SK-N-SH treated with all-trans-retinoic acid at 6 μM for 48 hours (cell line): ENCODE data around the gene DPP8.

ENCODE experiments used
- ATAC-seq: fragments of 200-7000 bp; cut with Tn5 transposase; 3 replicates; pipeline ENCODE4 v1.9.1; 2020; ENCODE audit warnings: mild to moderate bottlenecking, moderate library complexity
- ARNTL ChIP-seq: fragments of 450-650 bp; formaldehyde crosslinking; IDR thresholded peaks from 2 replicates; pipeline ENCODE4 v1.5.0; 2020; ENCODE audit warnings: low read depth, mild to moderate bottlenecking, moderate library complexity, borderline replicate concordance
- BACH2 ChIP-seq: fragments of 250-450 bp; sonication (Bioruptor Pico); IDR thresholded peaks from 2 replicates; pipeline ENCODE4 v1.9.0; 2021; ENCODE audit warnings: mild to moderate bottlenecking, borderline replicate concordance
- CSRNP3 ChIP-seq: fragments of 250-450 bp; sonication (Bioruptor Pico); IDR thresholded peaks from 2 replicates; pipeline ENCODE4 v1.5.1; 2021; ENCODE audit warnings: mild to moderate bottlenecking, moderate library complexity
- ESRRG ChIP-seq: fragments of 250-450 bp; sonication (Bioruptor Pico); IDR thresholded peaks from 2 replicates; pipeline ENCODE4 v1.6.1; 2021; ENCODE audit warnings: mild to moderate bottlenecking
- ISL1 ChIP-seq: fragments of 250-450 bp; sonication (Bioruptor Pico); IDR thresholded peaks from 2 replicates; pipeline ENCODE4 v2.1.2; 2022; ENCODE audit warnings: mild to moderate bottlenecking, moderate library complexity
- OSR1 ChIP-seq: fragments of 250-450 bp; sonication (Bioruptor Pico); IDR thresholded peaks from 2 replicates; pipeline ENCODE4 v1.8.0; 2022; ENCODE audit warnings: moderate library complexity, mild to moderate bottlenecking, inconsistent platforms
- POU6F1 ChIP-seq: fragments of 250-450 bp; sonication (Bioruptor Pico); IDR thresholded peaks from 2 replicates; pipeline ENCODE4 v1.8.0; 2021; ENCODE audit warnings: low read depth, mild to moderate bottlenecking, moderate library complexity, borderline replicate concordance
- PPARA ChIP-seq: fragments of 250-450 bp; sonication (Bioruptor Pico); IDR thresholded peaks from 2 replicates; pipeline ENCODE4 v1.5.0; 2020; ENCODE audit warnings: mild to moderate bottlenecking, borderline replicate concordance
- RARB ChIP-seq: fragments of 250-450 bp; sonication (Bioruptor Pico); IDR thresholded peaks from 2 replicates; pipeline ENCODE4 v1.8.0; 2021; ENCODE audit warnings: mild to moderate bottlenecking, moderate library complexity
- SNAI2 ChIP-seq: fragments of 250-450 bp; sonication (Bioruptor Pico); IDR thresholded peaks from 2 replicates; pipeline ENCODE4 v1.5.0; 2020; ENCODE audit warnings: mild to moderate bottlenecking, moderate library complexity
- TOX ChIP-seq: fragments of 250-450 bp; sonication (Bioruptor Pico); IDR thresholded peaks from 2 replicates; pipeline ENCODE4 v1.8.0; 2021; ENCODE audit warnings: mild to moderate bottlenecking, moderate library complexity, borderline replicate concordance
- TSHZ2 ChIP-seq: fragments of 250-450 bp; sonication (Bioruptor Pico); IDR thresholded peaks from 2 replicates; pipeline ENCODE4 v1.5.0; 2020; ENCODE audit warnings: mild to moderate bottlenecking, moderate library complexity
- ZC3H10 ChIP-seq: fragments of 250-450 bp; sonication (Bioruptor Pico); IDR thresholded peaks from 2 replicates; pipeline ENCODE4 v1.5.1; 2021; ENCODE audit warnings: mild to moderate bottlenecking, moderate library complexity
- ZFP3 ChIP-seq: fragments of 250-450 bp; sonication (Bioruptor Pico); IDR thresholded peaks from 2 replicates; pipeline ENCODE4 v1.5.0; 2020; ENCODE audit warnings: mild to moderate bottlenecking, moderate library complexity
- ZFP30 ChIP-seq: fragments of 450-650 bp; formaldehyde crosslinking; IDR thresholded peaks from 2 replicates; pipeline ENCODE4 v1.5.0; 2022; ENCODE audit warnings: mild to moderate bottlenecking, moderate library complexity
- ZNF70 ChIP-seq: fragments of 450-650 bp; formaldehyde crosslinking; IDR thresholded peaks from 2 replicates; pipeline ENCODE4 v1.5.0; 2020; ENCODE audit warnings: mild to moderate bottlenecking, moderate library complexity
- ZNF8 ChIP-seq: fragments of 450-650 bp; formaldehyde crosslinking; IDR thresholded peaks from 2 replicates; pipeline ENCODE4 v1.5.0; 2020; ENCODE audit warnings: mild to moderate bottlenecking, moderate library complexity
- TF ChIP-seq, protein P1 (sequence below): fragments of 250-450 bp; sonication (Bioruptor Pico); IDR thresholded peaks from 2 replicates; pipeline ENCODE4 v1.5.1; 2020; ENCODE audit warnings: low read depth, mild to moderate bottlenecking, moderate library complexity
- TF ChIP-seq, protein P2 (sequence below): fragments of 250-450 bp; sonication (Bioruptor Pico); IDR thresholded peaks from 2 replicates; pipeline ENCODE4 v1.8.0; 2020; ENCODE audit warnings: mild to moderate bottlenecking, moderate library complexity, borderline replicate concordance

DPP8 gene

GRCh38 chr15:65401611-65402240, 115.8 kb downstream of the DPP8 start:
- TF ChIP-seq TOX (CRISPR knock-in tag) = no peak
- TF ChIP-seq BACH2 (CRISPR knock-in tag) = no peak
- TF ChIP-seq, protein P1, sequence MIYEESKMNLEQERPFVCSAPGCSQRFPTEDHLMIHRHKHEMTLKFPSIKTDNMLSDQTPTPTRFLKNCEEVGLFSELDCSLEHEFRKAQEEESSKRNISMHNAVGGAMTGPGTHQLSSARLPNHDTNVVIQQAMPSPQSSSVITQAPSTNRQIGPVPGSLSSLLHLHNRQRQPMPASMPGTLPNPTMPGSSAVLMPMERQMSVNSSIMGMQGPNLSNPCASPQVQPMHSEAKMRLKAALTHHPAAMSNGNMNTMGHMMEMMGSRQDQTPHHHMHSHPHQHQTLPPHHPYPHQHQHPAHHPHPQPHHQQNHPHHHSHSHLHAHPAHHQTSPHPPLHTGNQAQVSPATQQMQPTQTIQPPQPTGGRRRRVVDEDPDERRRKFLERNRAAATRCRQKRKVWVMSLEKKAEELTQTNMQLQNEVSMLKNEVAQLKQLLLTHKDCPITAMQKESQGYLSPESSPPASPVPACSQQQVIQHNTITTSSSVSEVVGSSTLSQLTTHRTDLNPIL (CRISPR knock-in tag) = no peak
- TF ChIP-seq PPARA (CRISPR knock-in tag) = no peak
- TF ChIP-seq OSR1 (CRISPR knock-in tag) = no peak
- TF ChIP-seq ARNTL (CRISPR knock-in tag) = no peak
- no peak for TF ChIP-seq ZNF8 (CRISPR knock-in tag)
- no peak for TF ChIP-seq ZFP30 (CRISPR knock-in tag)
- TF ChIP-seq, protein P2, sequence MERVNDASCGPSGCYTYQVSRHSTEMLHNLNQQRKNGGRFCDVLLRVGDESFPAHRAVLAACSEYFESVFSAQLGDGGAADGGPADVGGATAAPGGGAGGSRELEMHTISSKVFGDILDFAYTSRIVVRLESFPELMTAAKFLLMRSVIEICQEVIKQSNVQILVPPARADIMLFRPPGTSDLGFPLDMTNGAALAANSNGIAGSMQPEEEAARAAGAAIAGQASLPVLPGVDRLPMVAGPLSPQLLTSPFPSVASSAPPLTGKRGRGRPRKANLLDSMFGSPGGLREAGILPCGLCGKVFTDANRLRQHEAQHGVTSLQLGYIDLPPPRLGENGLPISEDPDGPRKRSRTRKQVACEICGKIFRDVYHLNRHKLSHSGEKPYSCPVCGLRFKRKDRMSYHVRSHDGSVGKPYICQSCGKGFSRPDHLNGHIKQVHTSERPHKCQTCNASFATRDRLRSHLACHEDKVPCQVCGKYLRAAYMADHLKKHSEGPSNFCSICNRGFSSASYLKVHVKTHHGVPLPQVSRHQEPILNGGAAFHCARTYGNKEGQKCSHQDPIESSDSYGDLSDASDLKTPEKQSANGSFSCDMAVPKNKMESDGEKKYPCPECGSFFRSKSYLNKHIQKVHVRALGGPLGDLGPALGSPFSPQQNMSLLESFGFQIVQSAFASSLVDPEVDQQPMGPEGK (CRISPR knock-in tag) = no peak
- TF ChIP-seq ZFP3 = no peak
- no peak for TF ChIP-seq ISL1 (CRISPR knock-in tag)
- TF ChIP-seq ZNF70 (CRISPR knock-in tag) = no peak
- TF ChIP-seq RARB (CRISPR knock-in tag) = no peak
- TF ChIP-seq POU6F1 = no peak
- TF ChIP-seq SNAI2 (CRISPR knock-in tag) = no peak
- TF ChIP-seq TSHZ2 (CRISPR knock-in tag) = no peak
- TF ChIP-seq CSRNP3 (CRISPR knock-in tag) = no peak
- ATAC-seq = peak; percentile 20

GRCh38 chr15:65400760-65401610, 116.5 kb downstream of the DPP8 start:
- TF ChIP-seq PPARA (CRISPR knock-in tag) (no peak), TOX (CRISPR knock-in tag) (no peak)
- ATAC-seq = peak; percentile 96

GRCh38 chr15:65399997-65400396, 117.5 kb downstream of the DPP8 start:
- ATAC-seq = no peak
- TF ChIP-seq, protein P2 (CRISPR knock-in tag) = no peak
- TF ChIP-seq CSRNP3 (CRISPR knock-in tag) (no peak), ISL1 (CRISPR knock-in tag) (no peak), ZC3H10 (no peak), ESRRG (CRISPR knock-in tag) (no peak)
- TF ChIP-seq, protein P1 (CRISPR knock-in tag) = no peak
